A549 (cell line): ENCODE measurements around the gene ELOVL3. TPM values are rescaled to one million over a fixed set of nuclear protein-coding genes. Genes with fewer than 3 reads are reported as not detected.

Experiments used
- HES2 ChIP-seq: fragments of >200 bp; sonication (Bioruptor Twin); formaldehyde crosslinking; IDR thresholded peaks from 2 replicates; pipeline ENCODE4 v1.6.1; 2016
- polyA plus RNA-seq, 4 experiments: library from polyadenylated mRNA; depleted of rRNA in 3 of 4; stranded (reverse); fragments of >200 nt; fragmentation: RNase III in 1 of 4; extraction: RNeasy Plus Mini Kit Qiagen cat#74134 plus additional on column Dnase treatment in 1 of 4; gene quantifications; 2 replicates in 3 of 4; 3 replicates in 1 of 4; pipeline ENCODE4 v1.2.3, GENCODE V29; 2011 to 2017

Gene ELOVL3
- polyA plus RNA-seq, 2 of the 4 experiments (the other 2 are of a cell fraction), result 0.22 to 0.53 TPM

GRCh38 chr10:102279104-102279503 lies 53.0 kb downstream of the ELOVL3 start (continued):
- TF ChIP-seq HES2, result no peak

Other genes with a start within 250 kb of the ELOVL3 start
- gene ARMH3, start 170.1 kb upstream of the ELOVL3 start, polyA plus RNA-seq (2011; rRNA removed), result 17.3 and 20.1 TPM in 2 replicates
- 11.3 to 13.3 TPM (median 12.7 TPM) in 3 replicates for gene ARMH3, start 170.1 kb upstream of the ELOVL3 start, polyA plus RNA-seq (2017; fragmentation: RNase III; extraction: RNeasy Plus Mini Kit Qiagen cat#74134 plus additional on column Dnase treatment)
- gene HPS6, start 160.9 kb upstream of the ELOVL3 start, polyA plus RNA-seq (2011; rRNA removed), result 5.6 and 7.6 TPM in 2 replicates
- 13.0 to 16.7 TPM (median 15.3 TPM) in 3 replicates for gene HPS6, start 160.9 kb upstream of the ELOVL3 start, polyA plus RNA-seq (2017; fragmentation: RNase III; extraction: RNeasy Plus Mini Kit Qiagen cat#74134 plus additional on column Dnase treatment)
- gene LDB1, start 105.9 kb upstream of the ELOVL3 start, polyA plus RNA-seq (2011; rRNA removed), result 47.0 and 47.5 TPM in 2 replicates
- 33.3 to 37.3 TPM (median 37.2 TPM) in 3 replicates for gene LDB1, start 105.9 kb upstream of the ELOVL3 start, polyA plus RNA-seq (2017; fragmentation: RNase III; extraction: RNeasy Plus Mini Kit Qiagen cat#74134 plus additional on column Dnase treatment)
- gene PPRC1, start 93.3 kb upstream of the ELOVL3 start, polyA plus RNA-seq (2011; rRNA removed), result 27.0 and 34.1 TPM in 2 replicates
- 43.9 to 49.1 TPM (median 44.1 TPM) in 3 replicates for gene PPRC1, start 93.3 kb upstream of the ELOVL3 start, polyA plus RNA-seq (2017; fragmentation: RNase III; extraction: RNeasy Plus Mini Kit Qiagen cat#74134 plus additional on column Dnase treatment)
- gene NOLC1, start 73.9 kb upstream of the ELOVL3 start, polyA plus RNA-seq (2011; rRNA removed), result 128 and 188 TPM in 2 replicates
- 123 to 155 TPM (median 129 TPM) in 3 replicates for gene NOLC1, start 73.9 kb upstream of the ELOVL3 start, polyA plus RNA-seq (2017; fragmentation: RNase III; extraction: RNeasy Plus Mini Kit Qiagen cat#74134 plus additional on column Dnase treatment)
- gene PITX3, start 15.2 kb downstream of the ELOVL3 start, polyA plus RNA-seq (2011; rRNA removed), result not detected in 2 replicates
- 0.09 TPM in 1 of 3 replicates, not detected in the others for gene PITX3, start 15.2 kb downstream of the ELOVL3 start, polyA plus RNA-seq (2017; fragmentation: RNase III; extraction: RNeasy Plus Mini Kit Qiagen cat#74134 plus additional on column Dnase treatment)
- gene GBF1, start 19.2 kb downstream of the ELOVL3 start, polyA plus RNA-seq (2011; rRNA removed), result 21.3 and 34.7 TPM in 2 replicates
- gene GBF1, start 19.2 kb downstream of the ELOVL3 start, polyA plus RNA-seq (2017; fragmentation: RNase III; extraction: RNeasy Plus Mini Kit Qiagen cat#74134 plus additional on column Dnase treatment), result 20.4 to 22.2 TPM (median 22.1 TPM) in 3 replicates
- gene NFKB2, start 169.4 kb downstream of the ELOVL3 start, polyA plus RNA-seq (2011; rRNA removed), result 20.5 and 27.6 TPM in 2 replicates
- gene NFKB2, start 169.4 kb downstream of the ELOVL3 start, polyA plus RNA-seq (2017; fragmentation: RNase III; extraction: RNeasy Plus Mini Kit Qiagen cat#74134 plus additional on column Dnase treatment), result 35.7 to 63.6 TPM (median 36.6 TPM) in 3 replicates
- 0.14 and 0.19 TPM in 2 replicates for gene PSD, start 192.5 kb downstream of the ELOVL3 start, polyA plus RNA-seq (2011; rRNA removed)
- 0.42 to 0.75 TPM (median 0.70 TPM) in 3 replicates for gene PSD, start 192.5 kb downstream of the ELOVL3 start, polyA plus RNA-seq (2017; fragmentation: RNase III; extraction: RNeasy Plus Mini Kit Qiagen cat#74134 plus additional on column Dnase treatment)
- 3.7 and 4.8 TPM in 2 replicates for gene FBXL15, start 194.5 kb downstream of the ELOVL3 start, polyA plus RNA-seq (2011; rRNA removed)
- gene FBXL15, start 194.5 kb downstream of the ELOVL3 start, polyA plus RNA-seq (2017; fragmentation: RNase III; extraction: RNeasy Plus Mini Kit Qiagen cat#74134 plus additional on column Dnase treatment), result 8.7 to 10.4 TPM (median 9.4 TPM) in 3 replicates
- gene CUEDC2, start 206.3 kb downstream of the ELOVL3 start, polyA plus RNA-seq (2011; rRNA removed), result 42.5 and 43.7 TPM in 2 replicates
- 52.1 to 69.3 TPM (median 67.4 TPM) in 3 replicates for gene CUEDC2, start 206.3 kb downstream of the ELOVL3 start, polyA plus RNA-seq (2017; fragmentation: RNase III; extraction: RNeasy Plus Mini Kit Qiagen cat#74134 plus additional on column Dnase treatment)
- 0.09 and 0.12 TPM in 2 replicates for gene C10orf95, start 225.2 kb downstream of the ELOVL3 start, polyA plus RNA-seq (2011; rRNA removed)
- gene C10orf95, start 225.2 kb downstream of the ELOVL3 start, polyA plus RNA-seq (2017; fragmentation: RNase III; extraction: RNeasy Plus Mini Kit Qiagen cat#74134 plus additional on column Dnase treatment), result 0.07 to 0.13 TPM (median 0.07 TPM) in 3 replicates